D721Med (cell line): ENCODE data around the gene NAV2.
A peak's percentile ranks its signal among the peaks of the same experiment; 100 is the strongest.

ENCODE experiments used
- DNase-seq: peaks from one replicate; pipeline ENCODE4 v3.0.0; 2011; ENCODE audit warnings: low spot score; ENCODE audit not compliant: insufficient read length
- FAIRE-seq: peaks from 2 replicates; lab custom pipeline; 2011; peaks lifted over from hg19 to GRCh38; lab: Jason Lieb, UNC
- CTCF ChIP-seq: IDR thresholded peaks from 2 replicates; pipeline ENCODE4 v1.5.1; 2012; ENCODE audit warnings: mild to moderate bottlenecking, control low read depth; ENCODE audit not compliant: insufficient read depth; ENCODE audit errors: missing control alignments

Gene NAV2

GRCh38 chr11:19806251-19806650, 93.6 kb downstream of the NAV2 start:
- no peak for TF ChIP-seq CTCF
- DNase-seq, result no peak
- no peak for FAIRE-seq

GRCh38 chr11:19808076-19808911, 95.7 kb downstream of the NAV2 start:
- DNase-seq (no peak), FAIRE-seq (no peak)
- TF ChIP-seq CTCF, result peak; percentile 26

- TF ChIP-seq CTCF, result no peak
- no peak for DNase-seq
Observed at GRCh38 chr11:19810852-19811251, 98.2 kb downstream of the NAV2 start.

GRCh38 chr11:19811380-19811779, 98.7 kb downstream of the NAV2 start:
- DNase-seq, result no peak
- TF ChIP-seq CTCF, result no peak
- FAIRE-seq, result no peak

More at GRCh38 chr11:19810852-19811251, 98.2 kb downstream of the NAV2 start:
- FAIRE-seq, result no peak

- no peak for FAIRE-seq
- no peak for TF ChIP-seq CTCF
- no peak for DNase-seq
Observed at GRCh38 chr11:19812096-19812495, 99.5 kb downstream of the NAV2 start.

- no peak for FAIRE-seq
- no peak for TF ChIP-seq CTCF
- DNase-seq, result no peak
Observed at GRCh38 chr11:19812710-19813109, 100.1 kb downstream of the NAV2 start.

- TF ChIP-seq CTCF, result no peak
- no peak for FAIRE-seq
Observed at GRCh38 chr11:19813158-19813879, 100.7 kb downstream of the NAV2 start.

More at GRCh38 chr11:19813158-19813879, 100.7 kb downstream of the NAV2 start:
- no peak for DNase-seq
